GM12874 (cell line): ENCODE measurements around the gene GLMP.

Source experiments
- TF ChIP-seq, protein P1 (sequence below): IDR thresholded peaks from 2 replicates; pipeline ENCODE4 v1.5.1; 2011; ENCODE audit warnings: low read depth, mild to moderate bottlenecking, control low read depth, low read length, moderate library complexity; ENCODE audit not compliant: insufficient read depth

The GLMP gene

GRCh38 chr1:156260896-156261295, 34.6 kb downstream of the GLMP start:
- TF ChIP-seq, protein P1, sequence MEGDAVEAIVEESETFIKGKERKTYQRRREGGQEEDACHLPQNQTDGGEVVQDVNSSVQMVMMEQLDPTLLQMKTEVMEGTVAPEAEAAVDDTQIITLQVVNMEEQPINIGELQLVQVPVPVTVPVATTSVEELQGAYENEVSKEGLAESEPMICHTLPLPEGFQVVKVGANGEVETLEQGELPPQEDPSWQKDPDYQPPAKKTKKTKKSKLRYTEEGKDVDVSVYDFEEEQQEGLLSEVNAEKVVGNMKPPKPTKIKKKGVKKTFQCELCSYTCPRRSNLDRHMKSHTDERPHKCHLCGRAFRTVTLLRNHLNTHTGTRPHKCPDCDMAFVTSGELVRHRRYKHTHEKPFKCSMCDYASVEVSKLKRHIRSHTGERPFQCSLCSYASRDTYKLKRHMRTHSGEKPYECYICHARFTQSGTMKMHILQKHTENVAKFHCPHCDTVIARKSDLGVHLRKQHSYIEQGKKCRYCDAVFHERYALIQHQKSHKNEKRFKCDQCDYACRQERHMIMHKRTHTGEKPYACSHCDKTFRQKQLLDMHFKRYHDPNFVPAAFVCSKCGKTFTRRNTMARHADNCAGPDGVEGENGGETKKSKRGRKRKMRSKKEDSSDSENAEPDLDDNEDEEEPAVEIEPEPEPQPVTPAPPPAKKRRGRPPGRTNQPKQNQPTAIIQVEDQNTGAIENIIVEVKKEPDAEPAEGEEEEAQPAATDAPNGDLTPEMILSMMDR, result no peak

- TF ChIP-seq, protein P1, result no peak
Measured at GRCh38 chr1:156259805-156260204, 35.7 kb downstream of the GLMP start.

DNA sequence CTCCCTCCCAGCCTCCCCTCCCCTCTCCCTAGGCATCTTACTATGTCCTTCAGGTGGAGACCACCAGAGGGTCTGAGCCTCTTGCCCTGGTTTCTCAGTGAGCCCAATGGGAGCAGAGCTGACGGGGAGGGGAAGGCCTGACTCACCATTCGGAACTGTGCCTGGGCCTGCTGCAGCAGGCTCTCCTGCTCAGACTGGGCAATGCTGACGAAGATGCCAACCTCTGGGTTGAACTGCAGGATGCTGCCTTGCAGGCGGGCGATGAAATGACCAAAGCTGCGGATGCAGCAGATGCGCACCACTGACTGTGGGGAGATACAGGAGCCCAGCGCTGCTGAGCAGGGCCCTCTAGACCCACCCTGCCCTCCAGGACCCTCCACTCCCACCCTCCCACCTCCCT, 36.6 kb downstream of the GLMP start:
- TF ChIP-seq, protein P1, result no peak

GRCh38 chr1:156257711-156258110, 37.8 kb downstream of the GLMP start:
- TF ChIP-seq, protein P1, result no peak

DNA sequence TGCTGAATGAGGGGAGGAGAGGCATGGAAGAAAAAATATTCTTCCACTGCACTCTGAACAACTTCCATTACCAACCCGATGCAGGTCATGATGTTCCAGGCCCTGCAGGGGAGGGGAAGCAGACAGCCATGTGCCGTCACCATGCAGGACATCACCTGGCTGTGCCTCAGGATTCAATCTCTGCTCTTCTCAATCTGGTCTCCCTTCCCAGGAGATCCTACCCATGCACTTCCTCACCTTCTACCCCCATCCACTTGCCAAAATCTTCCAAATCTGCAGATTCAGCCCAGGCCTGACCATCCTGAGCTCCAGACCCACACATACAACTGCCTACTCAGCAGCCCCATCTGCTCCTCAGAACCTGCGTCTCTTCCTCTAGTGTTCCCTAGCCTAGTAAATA, 41.8 kb downstream of the GLMP start:
- TF ChIP-seq, protein P1, result no peak

- TF ChIP-seq, protein P1, result no peak
Measured at GRCh38 chr1:156251527-156251926, 44.0 kb downstream of the GLMP start.

GRCh38 chr1:156249593-156249992, 45.9 kb downstream of the GLMP start:
- TF ChIP-seq, protein P1, result no peak

- TF ChIP-seq, protein P1, result no peak
Measured at GRCh38 chr1:156248323-156248683, 47.2 kb downstream of the GLMP start.
